GM12878 (cell line): Measurements from ENCODE around the gene TMEM223.

Experiments
- BMI1 ChIP-seq: fragments of 450-650 bp; IDR thresholded peaks from 2 replicates; pipeline ENCODE4 v1.6.1; 2016; ENCODE audit warnings: mild to moderate bottlenecking, moderate library complexity, borderline replicate concordance
- CREB1 ChIP-seq: IDR thresholded peaks from 2 replicates; pipeline ENCODE4 v1.6.1; 2012; ENCODE audit warnings: low read depth, mild to moderate bottlenecking, inconsistent platforms
- CTCF ChIP-seq, 3 experiments: IDR thresholded peaks in 2 of 3; conservative IDR thresholded peaks in 1 of 3; 2 replicates each; pipeline ENCODE4 v1.5.1; 2011; ENCODE audit warnings: low read depth in 3 of 3, low read length in 3 of 3, mild to moderate bottlenecking in 3 of 3, control low read depth in 2 of 3, moderate library complexity in 2 of 3, inconsistent platforms in 1 of 3, mixed read lengths in 1 of 3; ENCODE audit not compliant: control insufficient read depth in 2 of 3, insufficient read depth in 1 of 3; ENCODE audit errors: extremely low read depth in 1 of 3
- EP300 ChIP-seq, 2 experiments: fragments of 150-350 bp in 1 of 2; IDR thresholded peaks; 2 replicates each; pipeline ENCODE4 v1.6.1; 2011 to 2012; ENCODE audit warnings: low read depth in 2 of 2, low read length in 2 of 2, borderline replicate concordance in 1 of 2, improper control_type of control experiment in 1 of 2, inconsistent platforms in 1 of 2; ENCODE audit not compliant: control insufficient read depth in 1 of 2
- GABPA ChIP-seq: IDR thresholded peaks from 2 replicates; pipeline ENCODE4 v1.6.1; 2014; ENCODE audit warnings: antibody characterized with exemption, low read depth, mild to moderate bottlenecking, inconsistent platforms
- HDAC2 ChIP-seq: fragments of 200-600 bp; sonication (generic); IDR thresholded peaks from 2 replicates; pipeline ENCODE4 v1.6.1; 2017
- KDM1A ChIP-seq: fragments of 200-600 bp; sonication (generic); IDR thresholded peaks from 2 replicates; pipeline ENCODE4 v1.6.1; 2016; ENCODE audit warnings: borderline replicate concordance
- NRF1 ChIP-seq: conservative IDR thresholded peaks from 2 replicates; pipeline ENCODE4 v1.6.1; 2011; ENCODE audit warnings: mild to moderate bottlenecking, low read depth, low read length, improper control_type of control experiment
- RUNX3 ChIP-seq: IDR thresholded peaks from 2 replicates; pipeline ENCODE4 v1.6.1; 2012; ENCODE audit warnings: low read length, inconsistent platforms
- SMAD5 ChIP-seq: IDR thresholded peaks from 2 replicates; pipeline ENCODE4 v1.6.1; 2016; ENCODE audit warnings: antibody characterized with exemption, low read depth
- ZBTB40 ChIP-seq: fragments of 450-650 bp; IDR thresholded peaks from 2 replicates; pipeline ENCODE4 v1.6.1; 2016; ENCODE audit warnings: mild to moderate bottlenecking, moderate library complexity, borderline replicate concordance

GRCh38 chr11:62775646-62776045, 16.2 kb downstream of the TMEM223 start:
- TF ChIP-seq NRF1 (no peak), CREB1 (no peak), GABPA (no peak), CTCF (IDR thresholded peaks at IDR 0.05 in 2 of 3, conservative IDR thresholded peaks at IDR 0.05 in 1 of 3; ENCODE audit: control insufficient read depth in 2 of 3, extremely low read depth in 1 of 3, insufficient read depth in 1 of 3, low read depth in 3 of 3, low read length in 3 of 3) (no peak), RUNX3 (no peak), BMI1 (no peak), KDM1A (no peak), SMAD5 (no peak), HDAC2 (no peak), EP300 (IDR thresholded peaks at IDR 0.05; ENCODE audit: borderline replicate concordance in 1 of 2, control insufficient read depth in 1 of 2, low read depth in 2 of 2, low read length in 2 of 2) (no peak), ZBTB40 (no peak)
